ENCODE data around the gene RNF123. TPM values are rescaled to one million over a fixed set of nuclear protein-coding genes. Genes with fewer than 3 reads are reported as not detected.

Gene RNF123
- total RNA-seq, 2 experiments from 2014 or later: 22.0 to 31.7 TPM

DNA sequence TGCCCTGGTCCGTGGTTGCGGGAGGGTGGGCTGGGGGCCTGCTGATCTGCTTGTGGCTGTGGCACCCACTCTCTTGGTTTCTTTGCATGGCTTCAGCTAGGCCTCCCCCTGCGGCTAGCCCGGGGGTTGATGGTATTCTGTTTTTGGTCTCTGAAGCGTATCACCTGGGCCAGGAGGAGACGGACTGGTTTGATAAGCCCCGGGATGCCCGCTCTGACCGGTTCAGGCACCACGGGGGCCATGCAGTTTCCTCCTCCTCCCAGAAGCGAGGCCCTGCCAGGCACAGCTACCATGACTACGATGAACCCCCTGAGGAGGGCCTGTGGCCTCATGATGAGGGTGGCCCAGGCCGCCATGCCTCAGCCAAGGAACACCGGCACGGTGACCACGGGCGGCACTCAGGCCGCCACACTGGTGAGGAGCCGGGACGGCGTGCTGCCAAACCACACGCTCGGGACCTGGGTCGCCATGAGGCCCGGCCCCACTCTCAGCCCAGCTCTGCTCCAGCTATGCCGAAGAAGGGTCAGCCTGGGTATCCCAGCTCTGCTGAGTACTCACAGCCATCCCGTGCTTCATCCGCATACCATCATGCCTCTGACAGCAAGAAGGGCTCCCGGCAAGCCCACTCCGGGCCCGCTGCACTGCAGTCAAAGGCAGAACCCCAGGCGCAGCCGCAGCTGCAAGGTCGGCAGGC lies 26.5 kb upstream of the RNF123 start:
- Mint-ChIP-seq H3K36me3 (ENCODE audit: low read depth) (no peaks in the 10 kb centered on the region), H3K27me3 (no peaks in the 10 kb centered on the region), H3K9me3 (no peaks in the 10 kb centered on the region), H3K27ac (no peak overlapping the region), H3K4me3 (no peak overlapping the region), H3K4me1 (ENCODE audit: low read depth) (no peaks in the 10 kb centered on the region)
- TF ChIP-seq, protein P1, sequence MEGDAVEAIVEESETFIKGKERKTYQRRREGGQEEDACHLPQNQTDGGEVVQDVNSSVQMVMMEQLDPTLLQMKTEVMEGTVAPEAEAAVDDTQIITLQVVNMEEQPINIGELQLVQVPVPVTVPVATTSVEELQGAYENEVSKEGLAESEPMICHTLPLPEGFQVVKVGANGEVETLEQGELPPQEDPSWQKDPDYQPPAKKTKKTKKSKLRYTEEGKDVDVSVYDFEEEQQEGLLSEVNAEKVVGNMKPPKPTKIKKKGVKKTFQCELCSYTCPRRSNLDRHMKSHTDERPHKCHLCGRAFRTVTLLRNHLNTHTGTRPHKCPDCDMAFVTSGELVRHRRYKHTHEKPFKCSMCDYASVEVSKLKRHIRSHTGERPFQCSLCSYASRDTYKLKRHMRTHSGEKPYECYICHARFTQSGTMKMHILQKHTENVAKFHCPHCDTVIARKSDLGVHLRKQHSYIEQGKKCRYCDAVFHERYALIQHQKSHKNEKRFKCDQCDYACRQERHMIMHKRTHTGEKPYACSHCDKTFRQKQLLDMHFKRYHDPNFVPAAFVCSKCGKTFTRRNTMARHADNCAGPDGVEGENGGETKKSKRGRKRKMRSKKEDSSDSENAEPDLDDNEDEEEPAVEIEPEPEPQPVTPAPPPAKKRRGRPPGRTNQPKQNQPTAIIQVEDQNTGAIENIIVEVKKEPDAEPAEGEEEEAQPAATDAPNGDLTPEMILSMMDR (IDR thresholded peaks at IDR 0.05): no peak
- intact Hi-C loops (cut with micrococcal nuclease): no loop called here
- no peak for ATAC-seq
- POLR2A ChIA-PET: no interaction called here
- CTCF ChIA-PET: interaction anchor here (5.8 kb wide), 1 partner anchor 123 kb away, joined by 43 read pairs; no protein-coding TSS in a partner anchor
- no peak for DNase-seq

DNA sequence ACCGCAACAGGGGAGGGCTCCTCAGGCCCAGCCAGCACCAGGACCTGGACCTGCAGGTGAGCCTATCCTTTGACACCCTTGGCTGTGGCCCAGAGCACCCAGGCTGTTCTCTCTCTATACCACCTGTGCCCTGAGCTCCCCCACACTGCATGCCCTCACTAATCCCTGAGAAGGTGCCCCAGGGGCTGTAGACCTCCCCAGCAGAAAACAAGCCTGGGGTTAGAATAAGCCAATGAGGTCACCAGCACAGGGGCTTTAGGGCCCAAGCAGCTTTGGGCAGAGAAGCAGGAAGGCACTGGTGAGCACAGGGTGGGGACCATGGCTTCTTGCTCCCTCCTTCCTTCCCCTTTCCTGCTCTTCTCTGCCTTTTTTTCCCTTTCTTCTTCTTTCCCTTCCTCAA lies 25.5 kb upstream of the RNF123 start:
- ChIA-PET CTCF (interaction anchor here (5.8 kb wide), 1 partner anchor 124 kb away, joined by 43 read pairs; no protein-coding TSS in a partner anchor), POLR2A (no interaction called here)

DNA sequence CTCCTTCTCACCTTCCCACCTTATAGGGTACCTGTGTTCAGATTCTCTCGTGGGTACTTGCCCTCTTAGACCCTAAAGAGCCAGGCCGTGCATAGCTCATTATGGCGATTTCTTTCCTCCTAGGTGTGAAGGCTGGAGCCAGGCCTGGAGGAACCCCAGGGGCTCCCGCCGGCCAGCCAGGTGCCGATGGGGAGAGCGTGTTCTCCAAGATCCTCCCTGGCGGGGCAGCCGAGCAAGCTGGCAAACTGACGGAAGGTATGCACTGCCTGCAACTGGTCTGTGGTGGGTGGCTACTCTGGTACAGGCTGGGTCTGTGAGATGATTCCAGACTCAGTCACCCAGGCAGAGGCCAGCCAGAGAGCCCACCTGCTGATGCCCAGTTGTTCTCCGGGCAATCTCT lies 25.1 kb upstream of the RNF123 start:
- H3K36me3 Mint-ChIP-seq (ENCODE audit: low read depth): no peaks in the 10 kb centered on the region
- DNase-seq (no peak), ATAC-seq (no peak)
- TF ChIP-seq, protein P1 (IDR thresholded peaks at IDR 0.05): no peak
- intact Hi-C loops (cut with micrococcal nuclease): no loop called here
- no peaks in the 10 kb centered on the region for H3K9me3 Mint-ChIP-seq
- no peaks in the 10 kb centered on the region for H3K27me3 Mint-ChIP-seq
- H3K27ac Mint-ChIP-seq: no peak overlapping the region
- CTCF ChIA-PET: interaction anchor here (5.8 kb wide), 1 partner anchor 124 kb away, joined by 43 read pairs; no protein-coding TSS in a partner anchor
- no peaks in the 10 kb centered on the region for H3K4me1 Mint-ChIP-seq (ENCODE audit: low read depth)
- no peak overlapping the region for H3K4me3 Mint-ChIP-seq
- POLR2A ChIA-PET: no interaction called here

More for the DNA sequence above, 25.5 kb upstream of the RNF123 start:
- Mint-ChIP-seq H3K4me3 (no peak overlapping the region), H3K4me1 (ENCODE audit: low read depth) (no peaks in the 10 kb centered on the region), H3K27me3 (no peaks in the 10 kb centered on the region), H3K36me3 (ENCODE audit: low read depth) (no peaks in the 10 kb centered on the region), H3K9me3 (no peaks in the 10 kb centered on the region), H3K27ac (no peak overlapping the region)
- DNase-seq (no peak), ATAC-seq (no peak)
- TF ChIP-seq, protein P1 (IDR thresholded peaks at IDR 0.05): no peak
- intact Hi-C loops (cut with micrococcal nuclease): no loop called here

DNA sequence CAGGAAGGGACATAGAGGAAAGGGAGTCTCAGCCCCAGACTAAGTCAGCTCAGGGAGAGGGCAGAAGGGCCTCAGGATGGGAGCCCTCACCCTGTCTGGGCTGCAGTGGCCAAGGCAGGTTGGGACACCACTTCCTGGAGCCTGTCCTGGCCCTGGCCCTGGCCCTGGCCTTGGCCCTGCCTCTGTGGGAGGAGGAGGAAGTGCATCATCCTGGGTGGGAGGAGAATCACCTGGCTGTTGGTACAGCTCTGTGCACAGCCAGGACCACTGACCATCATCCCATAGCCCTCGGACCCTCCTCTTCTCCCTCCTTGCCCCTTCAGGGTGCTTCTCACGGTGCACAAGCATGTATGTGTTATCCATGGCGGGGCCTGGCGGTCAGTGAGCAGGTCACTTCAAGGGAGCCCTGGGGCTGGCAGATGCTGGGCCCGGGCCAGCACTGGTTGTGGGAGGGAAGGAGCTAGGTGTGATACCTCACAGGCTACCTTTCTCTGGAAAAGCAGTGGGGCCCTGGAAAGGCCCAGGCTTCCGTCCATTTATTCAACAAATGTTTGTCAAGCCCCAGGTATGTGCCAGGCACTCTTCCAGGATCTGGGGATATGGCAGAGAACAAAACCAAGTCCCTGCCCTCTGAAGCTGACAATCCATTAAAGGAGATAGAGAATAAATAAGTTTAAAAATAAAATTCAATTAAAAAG lies 23.4 kb upstream of the RNF123 start:
- intact Hi-C loops (cut with micrococcal nuclease): no loop called here
- Mint-ChIP-seq H3K27me3 (no peaks in the 10 kb centered on the region), H3K36me3 (ENCODE audit: low read depth) (no peaks in the 10 kb centered on the region), H3K9me3 (no peaks in the 10 kb centered on the region), H3K27ac (no peak overlapping the region), H3K4me3 (no peak overlapping the region), H3K4me1 (ENCODE audit: low read depth) (no peaks in the 10 kb centered on the region)
- DNase-seq (no peak), ATAC-seq (no peak)
- TF ChIP-seq, protein P1 (IDR thresholded peaks at IDR 0.05): no peak
- CTCF ChIA-PET: interaction anchor here (5.8 kb wide), 1 partner anchor 126 kb away, joined by 43 read pairs; no protein-coding TSS in a partner anchor
- POLR2A ChIA-PET: interaction anchor here (0.5 to 1.2 kb wide), 2 partner anchors 126 to 596 kb away, joined by 3 read pairs; no protein-coding TSS in a partner anchor

DNA sequence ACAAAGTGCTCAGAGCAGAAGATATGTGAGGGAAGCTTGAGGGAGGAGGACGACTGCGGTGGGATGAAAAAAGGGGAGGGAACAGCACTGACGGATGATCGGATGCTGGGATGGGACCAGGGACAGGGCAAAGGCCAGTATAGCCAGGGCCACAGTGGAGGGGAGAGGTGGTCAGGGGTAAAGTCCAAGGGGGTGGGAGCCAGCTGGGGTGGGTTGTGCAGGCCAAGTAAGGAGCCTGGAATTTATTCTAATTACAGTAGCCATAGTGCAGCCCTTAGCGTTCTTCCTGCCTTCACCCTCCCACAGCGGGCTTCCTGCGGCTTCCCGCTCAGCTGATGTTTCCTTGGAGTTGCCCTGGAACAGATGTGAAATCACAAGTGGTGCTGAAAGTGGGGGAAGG lies 22.8 kb upstream of the RNF123 start:
- Mint-ChIP-seq H3K4me1 (ENCODE audit: low read depth) (peaks cover 2% of the 10 kb centered on the region), H3K27ac (no peak overlapping the region), H3K27me3 (no peaks in the 10 kb centered on the region), H3K36me3 (ENCODE audit: low read depth) (no peaks in the 10 kb centered on the region), H3K9me3 (no peaks in the 10 kb centered on the region), H3K4me3 (no peak overlapping the region)
- intact Hi-C loops (cut with micrococcal nuclease): no loop called here
- ChIA-PET CTCF (interaction anchor here (5.8 kb wide), 1 partner anchor 127 kb away, joined by 43 read pairs; no protein-coding TSS in a partner anchor), POLR2A (no interaction called here)
- DNase-seq (no peak), ATAC-seq (no peak)
- TF ChIP-seq, protein P1 (IDR thresholded peaks at IDR 0.05): no peak

Measured in activated CD8-positive, alpha-beta T cell treated with anti-CD3 and anti-CD28 coated beads for 36 hours (primary cell).